ENCODE results near the gene VIPAS39. TPM values are rescaled to one million over a fixed set of nuclear protein-coding genes. Genes with fewer than 3 reads are reported as not detected.
"Not testable (repeated sequence)": the region's sequence is repeated elsewhere in the genome, so short reads cannot be mapped to it uniquely, and the experiment has no call there.

VIPAS39 gene
- total and polyA plus RNA-seq, 2 donors from 2014 or later: 14.1 to 16.6 TPM

DNA sequence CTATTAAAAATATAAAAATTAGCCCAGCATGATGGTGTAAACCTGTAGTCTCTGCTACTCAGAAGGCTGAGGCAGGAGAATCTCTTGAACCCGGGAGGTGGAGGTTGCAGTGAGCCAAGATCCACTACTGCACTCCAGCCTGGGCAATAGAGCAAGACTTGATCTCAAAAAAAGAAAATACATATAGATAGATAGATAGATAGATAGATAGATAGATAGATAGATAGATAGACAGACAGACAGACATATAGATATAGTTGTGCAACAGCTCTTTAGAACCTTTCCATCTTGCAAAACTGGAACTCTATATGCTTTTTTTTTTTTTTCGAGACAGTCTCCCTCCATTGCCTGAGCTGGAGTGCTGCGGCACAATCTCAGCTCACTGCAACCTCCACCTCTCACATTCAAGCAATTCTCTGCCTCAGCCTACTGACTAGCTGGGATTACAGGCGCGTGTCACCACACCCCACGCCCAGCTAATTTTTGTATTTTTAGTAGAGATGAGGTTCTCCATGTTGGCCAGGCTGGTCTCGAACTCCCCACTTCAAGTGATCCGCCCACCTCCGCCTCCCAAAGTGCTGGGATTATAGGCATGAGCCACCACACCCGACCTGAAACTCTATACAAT, 41.9 kb downstream of the VIPAS39 start:
- intact Hi-C loops (cut with DNase I); DNase-seq; FAIRE-seq; H3K9ac ChIP-seq (ENCODE audit: low read length in 3 of 3); H3K27ac ChIP-seq (ENCODE audit: low read depth in 2 of 2, low read length in 2 of 2); H3K36me3 ChIP-seq (ENCODE audit: control insufficient read depth in 2 of 3, insufficient read depth in 3 of 3, low read length in 3 of 3); H3K4me3 ChIP-seq (ENCODE audit: low read length in 3 of 3); H3K27me3 ChIP-seq (ENCODE audit: control insufficient read depth, insufficient read depth, low read length); H3K4me1 ChIP-seq (ENCODE audit: control insufficient read depth in 2 of 3, insufficient read depth in 2 of 3, low read depth in 1 of 3, low read length in 3 of 3): not testable (repeated sequence)
- peaks cover 0 to 12% (median 0%) of the 10 kb centered on the region in 3 donors for H3K9me3 ChIP-seq (ENCODE audit: control insufficient read depth in 2 of 3, insufficient read depth in 1 of 3, low read length in 3 of 3)

DNA sequence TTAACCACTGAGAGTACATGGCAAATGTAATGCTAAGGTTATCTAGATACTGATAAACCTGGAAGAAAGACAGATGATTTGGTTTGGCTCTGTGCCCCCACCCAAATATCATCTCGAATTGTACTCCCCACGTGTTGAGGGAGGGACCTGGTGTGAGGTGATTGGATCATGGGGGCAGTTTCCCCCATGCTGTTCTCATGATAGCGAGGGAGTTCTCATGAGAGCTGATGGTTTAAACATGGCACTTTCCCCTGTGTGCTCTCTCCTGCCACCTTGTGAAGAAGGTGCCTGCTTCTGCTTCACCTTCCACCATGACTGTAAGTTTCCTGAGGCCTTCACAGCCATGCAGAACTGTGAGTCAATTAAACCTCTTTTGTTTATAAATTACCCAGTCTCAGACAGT, 48.3 kb downstream of the VIPAS39 start:
- H3K27me3 ChIP-seq (ENCODE audit: control insufficient read depth, insufficient read depth, low read length): no peaks in the 10 kb centered on the region
- DNase-seq (no peak), FAIRE-seq (no peak)
- no peak overlapping the region for H3K9ac ChIP-seq (ENCODE audit: low read length in 3 of 3)
- no peak overlapping the region for H3K4me3 ChIP-seq (ENCODE audit: low read length in 3 of 3)
- H3K36me3 ChIP-seq (ENCODE audit: control insufficient read depth in 2 of 3, insufficient read depth in 3 of 3, low read length in 3 of 3): peaks cover 0 to 2% (median 0%) of the 10 kb centered on the region in 3 donors
- no peaks in the 10 kb centered on the region for H3K4me1 ChIP-seq (ENCODE audit: control insufficient read depth in 2 of 3, insufficient read depth in 2 of 3, low read depth in 1 of 3, low read length in 3 of 3)
- intact Hi-C loops (cut with DNase I): no loop called here
- TF ChIP-seq, protein P1, sequence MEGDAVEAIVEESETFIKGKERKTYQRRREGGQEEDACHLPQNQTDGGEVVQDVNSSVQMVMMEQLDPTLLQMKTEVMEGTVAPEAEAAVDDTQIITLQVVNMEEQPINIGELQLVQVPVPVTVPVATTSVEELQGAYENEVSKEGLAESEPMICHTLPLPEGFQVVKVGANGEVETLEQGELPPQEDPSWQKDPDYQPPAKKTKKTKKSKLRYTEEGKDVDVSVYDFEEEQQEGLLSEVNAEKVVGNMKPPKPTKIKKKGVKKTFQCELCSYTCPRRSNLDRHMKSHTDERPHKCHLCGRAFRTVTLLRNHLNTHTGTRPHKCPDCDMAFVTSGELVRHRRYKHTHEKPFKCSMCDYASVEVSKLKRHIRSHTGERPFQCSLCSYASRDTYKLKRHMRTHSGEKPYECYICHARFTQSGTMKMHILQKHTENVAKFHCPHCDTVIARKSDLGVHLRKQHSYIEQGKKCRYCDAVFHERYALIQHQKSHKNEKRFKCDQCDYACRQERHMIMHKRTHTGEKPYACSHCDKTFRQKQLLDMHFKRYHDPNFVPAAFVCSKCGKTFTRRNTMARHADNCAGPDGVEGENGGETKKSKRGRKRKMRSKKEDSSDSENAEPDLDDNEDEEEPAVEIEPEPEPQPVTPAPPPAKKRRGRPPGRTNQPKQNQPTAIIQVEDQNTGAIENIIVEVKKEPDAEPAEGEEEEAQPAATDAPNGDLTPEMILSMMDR (IDR thresholded peaks at IDR 0.05; ENCODE audit: borderline replicate concordance, extremely low read depth, insufficient read depth): no peak
- H3K27ac ChIP-seq (ENCODE audit: low read depth in 2 of 2, low read length in 2 of 2): no peak overlapping the region
- no peaks in the 10 kb centered on the region for H3K9me3 ChIP-seq (ENCODE audit: control insufficient read depth in 2 of 3, insufficient read depth in 1 of 3, low read length in 3 of 3)

DNA sequence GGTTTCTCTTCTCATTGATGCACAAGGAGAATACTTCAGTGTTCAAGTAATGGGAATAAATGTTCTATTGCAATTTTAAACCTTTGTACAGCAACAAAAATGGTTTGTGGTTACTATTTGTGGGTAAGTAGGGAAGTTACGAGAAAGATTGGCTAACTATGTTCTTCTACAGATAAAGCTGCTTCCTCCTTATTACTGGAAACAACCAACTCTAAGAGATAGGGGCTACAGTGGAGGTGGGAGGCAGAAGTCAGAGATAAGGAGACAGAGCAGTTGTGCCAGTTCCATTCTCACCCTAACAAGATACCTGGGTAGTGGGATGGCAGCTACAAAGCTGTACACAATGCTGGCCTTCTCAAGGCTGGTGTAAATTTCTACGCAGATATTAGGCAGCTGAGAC, 50.2 kb downstream of the VIPAS39 start:
- Histone ChIP-seq H3K27me3 (ENCODE audit: control insufficient read depth, insufficient read depth, low read length) (no peaks in the 10 kb centered on the region), H3K9me3 (ENCODE audit: control insufficient read depth in 2 of 3, insufficient read depth in 1 of 3, low read length in 3 of 3) (no peaks in the 10 kb centered on the region), H3K4me3 (ENCODE audit: low read length in 3 of 3) (no peak overlapping the region), H3K27ac (ENCODE audit: low read depth in 2 of 2, low read length in 2 of 2) (no peak overlapping the region), H3K9ac (ENCODE audit: low read length in 3 of 3) (no peak overlapping the region), H3K36me3 (ENCODE audit: control insufficient read depth in 2 of 3, insufficient read depth in 3 of 3, low read length in 3 of 3) (peaks cover 0 to 2% (median 0%) of the 10 kb centered on the region in 3 donors), H3K4me1 (ENCODE audit: control insufficient read depth in 2 of 3, insufficient read depth in 2 of 3, low read depth in 1 of 3, low read length in 3 of 3) (no peaks in the 10 kb centered on the region)
- intact Hi-C loops (cut with DNase I): no loop called here
- FAIRE-seq: no peak
- no peak for DNase-seq
- TF ChIP-seq, protein P1 (IDR thresholded peaks at IDR 0.05; ENCODE audit: borderline replicate concordance, extremely low read depth, insufficient read depth): no peak

DNA sequence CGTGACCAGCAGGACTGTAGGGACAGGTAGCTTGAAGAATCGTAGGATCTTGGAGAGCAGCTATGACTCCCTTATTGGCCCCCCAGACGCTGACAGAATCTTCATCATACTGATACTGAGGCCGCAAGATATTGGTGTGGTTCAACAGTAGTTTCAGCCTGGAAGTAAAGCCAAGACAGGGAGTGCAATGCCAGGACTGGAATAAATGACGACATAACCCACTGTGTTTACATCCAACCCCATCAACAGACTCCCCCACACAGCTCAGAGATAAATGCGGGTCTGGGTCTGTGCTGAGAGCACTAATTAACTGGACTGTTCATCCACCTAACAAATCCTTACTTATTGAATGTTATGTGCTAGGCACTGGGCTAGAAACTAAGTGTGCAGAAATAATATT, 50.7 kb downstream of the VIPAS39 start:
- no peaks in the 10 kb centered on the region for H3K9me3 ChIP-seq (ENCODE audit: control insufficient read depth in 2 of 3, insufficient read depth in 1 of 3, low read length in 3 of 3)
- intact Hi-C loops (cut with DNase I): no loop called here
- TF ChIP-seq, protein P1 (IDR thresholded peaks at IDR 0.05; ENCODE audit: borderline replicate concordance, extremely low read depth, insufficient read depth): no peak
- no peak for FAIRE-seq
- no peak overlapping the region for H3K9ac ChIP-seq (ENCODE audit: low read length in 3 of 3)
- no peak overlapping the region for H3K27ac ChIP-seq (ENCODE audit: low read depth in 2 of 2, low read length in 2 of 2)
- H3K27me3 ChIP-seq (ENCODE audit: control insufficient read depth, insufficient read depth, low read length): no peaks in the 10 kb centered on the region
- H3K36me3 ChIP-seq (ENCODE audit: control insufficient read depth in 2 of 3, insufficient read depth in 3 of 3, low read length in 3 of 3): peaks cover 0 to 2% (median 0%) of the 10 kb centered on the region in 3 donors
- H3K4me1 ChIP-seq (ENCODE audit: control insufficient read depth in 2 of 3, insufficient read depth in 2 of 3, low read depth in 1 of 3, low read length in 3 of 3): no peaks in the 10 kb centered on the region
- H3K4me3 ChIP-seq (ENCODE audit: low read length in 3 of 3): no peak overlapping the region
- peak in 1 of 5 donors; percentile 10 for DNase-seq
